HG03558 (cell line): ENCODE results near the gene ANKRD34A.

ENCODE experiments used
- ATAC-seq: cut with Tn5 transposase; IDR thresholded peaks from one replicate; pipeline ENCODE4 v1.9.1; 2021; ENCODE audit warnings: moderate number of reproducible peaks; ENCODE audit not compliant: unreplicated experiment; ENCODE audit errors: extremely low read depth

Gene ANKRD34A

GRCh38 chr1:145917595-145917994, 46.8 kb downstream of the ANKRD34A start:
- no peak for ATAC-seq

DNA sequence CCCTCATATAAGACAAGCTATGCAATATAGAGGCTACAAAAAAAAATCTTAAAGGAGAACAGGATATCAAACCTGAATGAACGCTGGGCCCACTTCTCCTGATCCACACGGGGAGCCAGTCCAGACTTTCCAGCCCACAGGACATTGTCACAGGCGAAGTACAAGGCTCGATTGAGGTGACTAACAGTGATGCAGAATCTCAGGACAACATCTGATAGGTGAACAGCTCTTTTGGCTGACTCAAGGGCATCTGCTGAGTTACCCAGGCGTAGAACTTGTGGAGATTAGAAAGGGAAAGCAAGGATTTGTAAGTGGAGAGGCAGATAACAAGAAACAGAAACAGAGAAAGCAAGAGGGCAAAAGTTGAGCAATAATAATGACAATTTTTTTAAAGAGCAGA, 47.6 kb downstream of the ANKRD34A start:
- ATAC-seq, result no peak

DNA sequence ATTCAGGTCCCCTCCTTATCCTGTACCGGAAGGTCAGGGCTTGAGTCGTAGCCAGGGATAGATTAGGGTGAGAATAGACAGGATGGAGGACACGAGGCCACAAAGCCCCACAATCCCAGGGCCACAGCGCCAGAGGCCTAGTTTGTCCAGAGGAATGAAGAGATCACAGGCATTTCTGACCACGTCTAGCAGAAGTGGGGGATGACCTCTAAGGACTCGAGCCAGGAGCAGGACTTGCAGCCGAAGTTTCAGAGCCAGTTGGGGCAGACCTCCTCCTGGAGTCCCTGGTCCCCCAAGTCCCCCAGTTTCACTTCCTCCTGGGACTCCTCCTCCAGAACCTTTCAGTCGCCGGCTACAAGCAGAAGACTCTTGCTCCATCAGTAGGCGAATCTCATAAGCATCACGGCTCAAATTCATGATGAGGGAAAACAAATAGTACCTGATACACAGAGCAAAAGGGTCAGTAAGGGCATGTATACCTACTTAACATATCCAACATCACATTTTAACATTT, 52.2 kb downstream of the ANKRD34A start:
- ATAC-seq, result no peak
